Measurements from ENCODE around the gene COL20A1.
"Not testable (repeated sequence)": the region's sequence is repeated elsewhere in the genome, so short reads cannot be mapped to it uniquely, and the experiment has no call there.

COL20A1 gene

GRCh38 chr20:63293456-63293855, 470 bp downstream of the COL20A1 start:
- DNase-seq, result no peak

GRCh38 chr20:63293871-63294535, 1.0 kb downstream of the COL20A1 start:
- DNase-seq, result no peak

GRCh38 chr20:63294536-63294900, 1.5 kb downstream of the COL20A1 start:
- DNase-seq, result no peak

GRCh38 chr20:63295018-63295417, 2.0 kb downstream of the COL20A1 start:
- DNase-seq, result no peak

GRCh38 chr20:63295422-63295821, 2.4 kb downstream of the COL20A1 start:
- DNase-seq, result no peak

GRCh38 chr20:63295846-63296245, 2.9 kb downstream of the COL20A1 start:
- DNase-seq, result no peak

- DNase-seq, result no peak
These were observed 3.7 kb downstream of the COL20A1 start for GRCh38 chr20:63296531-63297299.

- DNase-seq, result no peak
These were observed 4.4 kb downstream of the COL20A1 start for GRCh38 chr20:63297371-63297781.

GRCh38 chr20:63297796-63298572, 5.0 kb downstream of the COL20A1 start:
- no peak for DNase-seq

- no peak for DNase-seq
These were observed 5.8 kb downstream of the COL20A1 start for GRCh38 chr20:63298731-63299312.

GRCh38 chr20:63301671-63302070, 8.7 kb downstream of the COL20A1 start:
- DNase-seq, result no peak

- no peak for DNase-seq
These were observed 10.2 kb downstream of the COL20A1 start for GRCh38 chr20:63303095-63303666.

GRCh38 chr20:63305393-63305792, 12.4 kb downstream of the COL20A1 start:
- DNase-seq, result no peak

GRCh38 chr20:63305933-63306672, 13.1 kb downstream of the COL20A1 start:
- DNase-seq, result not testable (repeated sequence)

- no peak for DNase-seq
These were observed 13.9 kb downstream of the COL20A1 start for GRCh38 chr20:63306673-63307537.

- no peak for DNase-seq
These were observed 14.7 kb downstream of the COL20A1 start for GRCh38 chr20:63307538-63308217.

GRCh38 chr20:63308218-63308911, 15.4 kb downstream of the COL20A1 start:
- DNase-seq, result no peak

GRCh38 chr20:63309261-63310071, 16.5 kb downstream of the COL20A1 start:
- peak; percentile 19 for DNase-seq
